Erythroblast (primary cell): Measurements from ENCODE around the gene FAM131C.

Source experiments
- GATA1 ChIP-seq: IDR thresholded peaks from 2 replicates; pipeline ENCODE4 v1.6.1; 2011; ENCODE audit warnings: low read depth, mild to moderate bottlenecking, control low read depth, low read length, moderate library complexity
- POLR2A ChIP-seq: IDR thresholded peaks from 2 replicates; pipeline ENCODE4 v1.6.1; 2011; ENCODE audit warnings: mild to moderate bottlenecking, low read length

- TF ChIP-seq POLR2A (no peak), GATA1 (no peak)
These were observed 10.1 kb downstream of the FAM131C start for GRCh38 chr1:16063226-16063829.
